ENCODE data around the gene FARSA. TPM values are rescaled to one million over a fixed set of nuclear protein-coding genes. Genes with fewer than 3 reads are reported as not detected.
A peak's percentile ranks its signal among the peaks of the same experiment; 100 is the strongest.

Gene FARSA
- total and polyA plus RNA-seq, 2 of the 13 experiments (the other 11 are each of a cell fraction or from before 2014, with no cell fraction given), result 25.9 to 72.0 TPM

GRCh38 chr19:12982648-12983047 lies 49.1 kb upstream of the FARSA start:
- H3K27me3 ChIP-seq (ENCODE audit: control insufficient read depth in 1 of 2, insufficient read depth in 2 of 2, low read length in 2 of 2), result peaks cover 0 to 5% of the 10 kb centered on the region in 2 experiments; a peak in 1 of 5 replicates
- CTCF ChIA-PET (ENCODE audit: low intra/inter-chr PET ratio, low total read pairs), result interaction anchor here (2.4 to 3.8 kb wide), 2 partner anchors 79 to 111 kb away, joined by 11 to 29 read pairs; no protein-coding TSS in a partner anchor
- in situ Hi-C loops (cut with HindIII; ENCODE audit: extremely low pct_ligation_motif_present, low pct_unique_long_range_greater_than_20kb) (no loop called here), intact Hi-C loops (cut with micrococcal nuclease; ENCODE audit: unreplicated experiment) (no loop called here)
- H3K4me1 ChIP-seq (ENCODE audit: insufficient read depth, low read length), result peaks cover 55% of the 10 kb centered on the region
- DNase-seq (ENCODE audit: low spot score), result no peak
- no peaks in the 10 kb centered on the region for H3K36me3 ChIP-seq (replicated peaks in 1 of 2; ENCODE audit: control insufficient read depth in 1 of 2, insufficient read depth in 2 of 2, low read length in 2 of 2)
- ATAC-seq, result no peak
- H3K9ac ChIP-seq (ENCODE audit: insufficient read depth, low read depth, low read length), result no peak overlapping the region
- WGBS (ENCODE audit: low lambda C conversion rate), result 77% methylated on average over 6 of the region's 6 CpGs
- no peaks in the 10 kb centered on the region for H3K79me2 ChIP-seq (ENCODE audit: insufficient read depth, low read length)
- no peak overlapping the region for H2AFZ ChIP-seq (ENCODE audit: low read length)
- POLR2A ChIA-PET, result interaction anchor here (2.2 kb wide), 1 partner anchor 78 kb away, joined by 7 read pairs; no protein-coding TSS in a partner anchor
- H3K4me3 ChIP-seq (replicated peaks in 1 of 3; ENCODE audit: insufficient read depth in 1 of 3, low read depth in 2 of 3, low read length in 3 of 3), result no peak overlapping the region
- FAIRE-seq, result no peak
- H3K4me2 ChIP-seq (ENCODE audit: low read depth, low read length), result peak overlapping the region; percentile 67
- no peak overlapping the region for H3K27ac ChIP-seq (ENCODE audit: extremely low read length, insufficient read depth, low read length)
- no TSS peak for BruUV-seq (replicated peaks)
- no peaks in the 10 kb centered on the region for H4K20me1 ChIP-seq (ENCODE audit: insufficient read depth, low read length)
- H3K9me3 ChIP-seq (ENCODE audit: low read length), result no peaks in the 10 kb centered on the region
- TF ChIP-seq ZBTB4 (CRISPR knock-in tag; IDR thresholded peaks at IDR 0.05; ENCODE audit: borderline replicate concordance) (no peak), ZHX2 (IDR thresholded peaks at IDR 0.05; ENCODE audit: low read depth) (no peak), ZHX2 (CRISPR knock-in tag; IDR thresholded peaks at IDR 0.05; ENCODE audit: borderline replicate concordance) (no peak), MNT (IDR thresholded peaks at IDR 0.05) (no peak), TBP (CRISPR knock-in tag; IDR thresholded peaks at IDR 0.05) (no peak), ZMAT3 (CRISPR knock-in tag; conservative IDR thresholded peaks at IDR 0.05) (no peak), ZMYM4 (CRISPR knock-in tag; IDR thresholded peaks at IDR 0.05) (no peak), ZNF614 (CRISPR knock-in tag; IDR thresholded peaks at IDR 0.05; ENCODE audit: borderline replicate concordance) (no peak), ZNF619 (CRISPR knock-in tag; IDR thresholded peaks at IDR 0.05) (no peak), AHR (CRISPR knock-in tag; IDR thresholded peaks at IDR 0.05) (no peak), ZNF30 (CRISPR knock-in tag; IDR thresholded peaks at IDR 0.05) (no peak), ARID3A (IDR thresholded peaks at IDR 0.05; ENCODE audit: low read depth, low read length) (no peak), ONECUT2 (CRISPR knock-in tag; IDR thresholded peaks at IDR 0.05) (no peak)

All from HepG2 (cell line).